Activated CD4-positive, alpha-beta T cell treated with anti-CD3 and anti-CD28 coated beads for 36 hours (primary cell): ENCODE measurements around the gene PI4K2B. TPM values are rescaled to one million over a fixed set of nuclear protein-coding genes. Genes with fewer than 3 reads are reported as not detected.
"Not testable (repeated sequence)": the region's sequence is repeated elsewhere in the genome, so short reads cannot be mapped to it uniquely, and the experiment has no call there.

Experiments used
- ATAC-seq: fragments of 200-7000 bp; cut with Tn5 transposase; one replicate; pipeline ENCODE4 v1.10.0; 2021; ENCODE audit warnings: mild to moderate bottlenecking, moderate library complexity
- CTCF ChIA-PET: fragments of 350-600 bp; sonication (Branson Sonifier 250); formaldehyde crosslinking; loops from one replicate; lab custom pipeline; 2021; ENCODE audit warnings: antibody characterized with exemption; lab: Charles Lee
- POLR2A ChIA-PET: fragments of 350-600 bp; sonication (Branson Sonifier 250); formaldehyde crosslinking; loops from one replicate; lab custom pipeline; 2021; ENCODE audit warnings: antibody characterized with exemption, inconsistent platforms; lab: Charles Lee
- DNase-seq: peaks from one replicate; pipeline ENCODE4 v3.0.0-alpha.2; 2020
- H3K27ac Mint-ChIP-seq: one replicate; pipeline ENCODE4 v1.8.0; 2021; ENCODE audit warnings: mixed read lengths
- H3K27me3 Mint-ChIP-seq: one replicate; pipeline ENCODE4 v1.8.0; 2021; ENCODE audit warnings: mixed read lengths
- H3K36me3 Mint-ChIP-seq: one replicate; pipeline ENCODE4 v1.8.0; 2021; ENCODE audit warnings: low read depth, mixed read lengths
- H3K4me1 Mint-ChIP-seq: one replicate; pipeline ENCODE4 v1.8.0; 2021; ENCODE audit warnings: mixed read lengths
- H3K4me3 Mint-ChIP-seq: one replicate; pipeline ENCODE4 v1.8.0; 2021; ENCODE audit warnings: mild to moderate bottlenecking, moderate library complexity, mixed read lengths
- H3K9me3 Mint-ChIP-seq: one replicate; pipeline ENCODE4 v1.8.0; 2021; ENCODE audit warnings: low read depth, mixed read lengths
- intact Hi-C, 2 experiments: fragments of 100-400 bp; cut with DNase I in 1 of 2; cut with micrococcal nuclease in 1 of 2; formaldehyde crosslinking; loops; one replicate each; pipeline versions ENCODE4 v1.14.2 to v1.15.1; 2022 to 2024; cut with DNase I, micrococcal nuclease
- total RNA-seq, 2 experiments: library from RNA; stranded (reverse); gene quantifications; one replicate each; pipeline ENCODE4 v1.2.3, GENCODE V29; 2021

Gene PI4K2B
- total RNA-seq, 2 experiments from 2014 or later: 21.2 to 38.4 TPM

DNA sequence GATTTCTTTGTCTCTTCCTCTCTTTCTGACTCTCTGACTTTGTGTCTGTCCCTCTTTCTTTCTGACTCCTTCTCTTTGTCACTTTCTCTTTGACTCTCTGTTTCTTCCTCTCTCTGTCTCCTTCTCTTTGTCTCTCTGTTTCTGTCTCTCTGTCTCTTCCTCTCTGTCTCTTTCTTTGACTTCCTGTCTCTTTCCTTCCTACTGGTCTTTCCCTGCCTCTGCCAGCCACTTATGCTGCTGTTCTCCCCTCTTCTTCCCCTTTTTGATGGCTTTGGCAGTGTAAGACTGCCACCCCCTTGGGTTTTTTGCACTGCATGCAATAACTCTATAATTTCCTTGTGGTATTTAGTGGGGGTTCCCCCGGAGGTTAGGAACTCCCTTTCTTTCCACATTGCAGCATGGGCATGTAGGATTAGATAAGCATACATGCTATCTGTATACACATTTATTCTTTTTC lies 6.9 kb downstream of the PI4K2B start:
- CTCF ChIA-PET, POLR2A ChIA-PET, intact Hi-C loops, H3K9me3 Mint-ChIP-seq, H3K27me3 Mint-ChIP-seq: not testable (repeated sequence)
- peak; percentile 26 for DNase-seq
- peaks cover 45% of the 10 kb centered on the region for H3K4me1 Mint-ChIP-seq
- H3K36me3 Mint-ChIP-seq: peaks cover 35% of the 10 kb centered on the region
- H3K27ac Mint-ChIP-seq: peak overlapping the region; percentile 20
- ATAC-seq: peak; percentile 92
- H3K4me3 Mint-ChIP-seq: peak overlapping the region; percentile 0

- H3K4me3 Mint-ChIP-seq, intact Hi-C loops, ATAC-seq, H3K27me3 Mint-ChIP-seq, H3K27ac Mint-ChIP-seq, H3K9me3 Mint-ChIP-seq, CTCF ChIA-PET, DNase-seq, POLR2A ChIA-PET: not testable (repeated sequence)
- H3K36me3 Mint-ChIP-seq: peaks cover 44% of the 10 kb centered on the region
- peaks cover 38% of the 10 kb centered on the region for H3K4me1 Mint-ChIP-seq
Observed at GRCh38 chr4:25242195-25242594, 8.4 kb downstream of the PI4K2B start.

- intact Hi-C loops: no loop called here
- no peak for ATAC-seq
- Mint-ChIP-seq H3K27me3 (no peaks in the 10 kb centered on the region), H3K27ac (no peak overlapping the region), H3K4me3 (no peak overlapping the region), H3K9me3 (peaks cover 9% of the 10 kb centered on the region), H3K36me3 (peaks cover 39% of the 10 kb centered on the region), H3K4me1 (peaks cover 15% of the 10 kb centered on the region)
- no peak for DNase-seq
- ChIA-PET POLR2A (no interaction called here), CTCF (interaction anchor here (0.6 kb wide), 1 partner anchor 76 kb away, joined by 3 read pairs; no protein-coding TSS in a partner anchor)
Observed at GRCh38 chr4:25245181-25245580, 11.3 kb downstream of the PI4K2B start.

DNA sequence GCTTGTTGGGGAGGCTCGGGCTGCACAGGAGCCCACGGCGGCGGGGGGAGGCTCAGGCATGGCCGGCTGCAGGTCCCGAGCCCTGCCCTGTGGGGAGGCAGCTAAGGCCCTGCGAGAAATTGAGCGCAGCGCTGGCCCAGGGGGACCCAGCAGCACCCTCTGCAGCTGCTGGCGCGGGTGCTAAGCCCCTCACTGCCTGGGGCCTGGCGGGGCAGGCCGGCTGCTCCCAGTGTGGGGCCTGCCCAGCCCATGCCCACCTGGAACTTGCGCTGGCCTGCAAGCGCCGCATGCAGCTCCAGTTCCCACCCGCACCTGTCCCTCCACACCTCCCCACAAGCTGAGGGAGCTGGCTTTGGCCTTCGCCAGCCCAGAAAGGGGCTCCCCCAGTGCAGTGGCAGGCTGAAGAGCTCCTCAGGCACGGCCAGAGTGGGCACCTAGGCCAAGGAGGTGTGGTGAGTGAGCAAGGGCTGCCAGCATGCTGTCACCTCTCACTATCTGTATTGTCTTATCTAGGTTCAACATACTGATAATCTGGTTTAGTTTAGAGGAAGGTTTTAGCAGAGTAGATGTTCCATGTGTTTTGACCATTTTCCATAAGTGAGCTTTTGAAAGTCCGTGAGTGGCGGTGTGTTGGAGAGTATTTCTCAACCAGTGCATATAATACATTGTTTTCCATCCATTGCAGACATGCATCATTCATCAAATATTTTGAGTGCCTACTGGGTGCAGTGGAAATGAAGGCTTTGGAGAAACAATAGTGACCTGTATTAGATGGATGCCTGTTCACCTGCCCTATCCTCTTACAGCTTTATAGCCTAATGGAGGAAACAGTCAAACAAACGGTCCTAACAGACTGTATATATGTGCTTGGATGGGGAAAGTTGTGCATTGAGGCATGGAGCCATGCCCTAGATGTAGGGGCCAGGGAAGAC lies 13.1 kb downstream of the PI4K2B start:
- H3K9me3 Mint-ChIP-seq: peaks cover 9% of the 10 kb centered on the region
- ATAC-seq (no peak), DNase-seq (no peak)
- H3K27me3 Mint-ChIP-seq: no peaks in the 10 kb centered on the region
- H3K4me3 Mint-ChIP-seq: no peak overlapping the region
- peaks cover 41% of the 10 kb centered on the region for H3K36me3 Mint-ChIP-seq
- intact Hi-C loops: no loop called here
- H3K4me1 Mint-ChIP-seq: peaks cover 18% of the 10 kb centered on the region
- no peak overlapping the region for H3K27ac Mint-ChIP-seq
- POLR2A ChIA-PET: no interaction called here
- CTCF ChIA-PET: no interaction called here

GRCh38 chr4:25248875-25249274 lies 15.0 kb downstream of the PI4K2B start:
- ATAC-seq, POLR2A ChIA-PET, H3K27ac Mint-ChIP-seq, H3K9me3 Mint-ChIP-seq, H3K4me3 Mint-ChIP-seq, H3K27me3 Mint-ChIP-seq, intact Hi-C loops, DNase-seq, CTCF ChIA-PET: not testable (repeated sequence)
- peaks cover 32% of the 10 kb centered on the region for H3K4me1 Mint-ChIP-seq
- H3K36me3 Mint-ChIP-seq: peaks cover 35% of the 10 kb centered on the region

GRCh38 chr4:25249494-25249893 lies 15.7 kb downstream of the PI4K2B start:
- H3K27ac Mint-ChIP-seq, intact Hi-C loops, H3K4me3 Mint-ChIP-seq, POLR2A ChIA-PET, CTCF ChIA-PET, DNase-seq, H3K9me3 Mint-ChIP-seq, ATAC-seq, H3K27me3 Mint-ChIP-seq: not testable (repeated sequence)
- Mint-ChIP-seq H3K36me3 (peaks cover 29% of the 10 kb centered on the region), H3K4me1 (peaks cover 32% of the 10 kb centered on the region)

DNA sequence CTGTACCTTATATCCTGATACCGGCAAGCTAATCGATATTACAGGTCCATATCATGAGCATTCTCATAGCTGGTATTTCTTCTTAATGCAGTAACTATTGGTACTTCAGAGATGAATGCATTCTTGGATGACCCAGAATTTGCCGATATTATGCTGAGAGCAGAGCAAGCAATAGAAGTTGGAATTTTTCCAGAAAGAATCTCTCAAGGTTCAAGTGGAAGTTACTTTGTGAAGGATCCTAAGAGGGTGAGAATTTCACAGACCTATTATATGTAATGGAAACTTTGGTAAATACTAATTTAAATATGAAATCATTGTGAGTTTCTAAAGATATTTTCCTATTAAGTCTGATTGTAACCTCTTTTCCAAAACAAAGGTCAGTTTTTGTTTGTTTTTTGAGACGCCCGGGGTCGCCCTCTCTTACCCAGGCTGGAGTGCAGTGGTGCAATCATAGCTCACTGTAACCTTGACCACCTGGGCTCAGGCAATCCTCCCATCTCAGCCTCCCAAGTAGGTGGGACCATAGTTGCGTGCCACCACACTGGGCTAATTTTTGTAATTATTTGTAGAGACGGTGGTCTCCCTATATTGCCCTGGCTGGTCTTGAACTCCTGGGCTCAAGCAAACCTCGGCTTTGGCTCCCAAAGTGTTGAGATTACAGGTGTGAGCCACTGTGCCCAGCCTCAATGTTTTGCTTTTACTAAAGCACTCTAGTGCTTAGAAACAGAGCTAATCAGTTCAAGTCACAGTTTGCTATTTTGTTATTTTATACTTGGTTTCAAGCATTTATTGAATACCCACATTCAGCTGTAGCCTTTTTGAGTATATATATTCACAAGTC lies 18.6 kb downstream of the PI4K2B start:
- DNase-seq (no peak), ATAC-seq (no peak)
- POLR2A ChIA-PET: no interaction called here
- Mint-ChIP-seq H3K27me3 (no peaks in the 10 kb centered on the region), H3K9me3 (peaks cover 3% of the 10 kb centered on the region), H3K27ac (no peak overlapping the region), H3K36me3 (peaks cover 20% of the 10 kb centered on the region), H3K4me3 (no peak overlapping the region), H3K4me1 (peaks cover 31% of the 10 kb centered on the region)
- CTCF ChIA-PET: interaction anchor here (0.7 to 1.7 kb wide), 6 partner anchors 10 to 188 kb away, joined by 3 to 8 read pairs (median 3); no protein-coding TSS in a partner anchor
- intact Hi-C loops: no loop called here

DNA sequence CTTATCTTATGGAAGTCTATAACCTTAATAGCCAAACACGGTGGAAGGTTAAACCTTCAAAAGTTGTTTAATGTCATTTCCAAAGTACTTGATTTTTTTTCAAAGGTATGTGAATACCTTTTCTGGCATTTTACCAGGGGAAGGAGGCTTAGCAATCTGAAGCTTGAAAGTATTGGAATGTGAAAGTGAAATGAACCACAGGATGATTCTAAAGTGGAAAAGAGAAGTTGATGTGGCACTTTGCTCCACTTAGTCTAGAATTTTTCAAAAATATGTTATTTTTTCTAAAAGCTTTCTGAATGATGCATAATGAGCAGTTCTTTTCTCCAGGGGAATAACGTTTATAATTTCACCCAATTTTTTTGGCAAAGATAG lies 19.2 kb downstream of the PI4K2B start:
- H3K27me3 Mint-ChIP-seq: no peaks in the 10 kb centered on the region
- peaks cover 3% of the 10 kb centered on the region for H3K9me3 Mint-ChIP-seq
- DNase-seq: no peak
- peaks cover 31% of the 10 kb centered on the region for H3K4me1 Mint-ChIP-seq
- intact Hi-C loops: no loop called here
- no peak overlapping the region for H3K4me3 Mint-ChIP-seq
- H3K27ac Mint-ChIP-seq: no peak overlapping the region
- POLR2A ChIA-PET: no interaction called here
- CTCF ChIA-PET: interaction anchor here (0.5 to 1.7 kb wide), 6 partner anchors 9 to 1534 kb away, joined by 3 to 8 read pairs (median 3); no protein-coding TSS in a partner anchor
- ATAC-seq: peak; percentile 47
- H3K36me3 Mint-ChIP-seq: peaks cover 19% of the 10 kb centered on the region

DNA sequence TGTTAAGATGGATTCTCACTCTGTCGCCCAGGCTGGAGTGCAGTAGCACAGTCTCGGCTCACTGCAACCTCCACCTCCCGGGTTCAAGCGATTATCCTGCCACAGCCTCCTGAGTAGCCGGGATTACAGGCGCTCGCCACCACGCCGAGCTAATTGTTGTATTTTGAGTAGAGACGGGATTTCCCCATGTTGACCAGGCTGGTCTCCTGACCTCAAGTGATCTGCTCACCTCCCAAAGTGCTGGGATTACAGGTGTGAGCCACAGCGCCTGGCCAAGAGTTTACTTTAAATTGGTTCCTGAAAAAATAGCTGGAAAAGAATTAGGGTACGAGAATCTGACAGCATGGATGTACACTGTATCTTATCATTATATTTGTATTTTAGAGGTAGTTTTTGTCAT lies 20.0 kb downstream of the PI4K2B start:
- POLR2A ChIA-PET, H3K9me3 Mint-ChIP-seq, H3K27ac Mint-ChIP-seq, intact Hi-C loops, H3K4me3 Mint-ChIP-seq, ATAC-seq, DNase-seq, H3K27me3 Mint-ChIP-seq: not testable (repeated sequence)
- H3K36me3 Mint-ChIP-seq: peaks cover 16% of the 10 kb centered on the region
- H3K4me1 Mint-ChIP-seq: peaks cover 31% of the 10 kb centered on the region
- CTCF ChIA-PET: interaction anchor here (1.3 to 1.7 kb wide), 2 partner anchors 9 to 19 kb away, joined by 3 to 8 read pairs; no protein-coding TSS in a partner anchor

DNA sequence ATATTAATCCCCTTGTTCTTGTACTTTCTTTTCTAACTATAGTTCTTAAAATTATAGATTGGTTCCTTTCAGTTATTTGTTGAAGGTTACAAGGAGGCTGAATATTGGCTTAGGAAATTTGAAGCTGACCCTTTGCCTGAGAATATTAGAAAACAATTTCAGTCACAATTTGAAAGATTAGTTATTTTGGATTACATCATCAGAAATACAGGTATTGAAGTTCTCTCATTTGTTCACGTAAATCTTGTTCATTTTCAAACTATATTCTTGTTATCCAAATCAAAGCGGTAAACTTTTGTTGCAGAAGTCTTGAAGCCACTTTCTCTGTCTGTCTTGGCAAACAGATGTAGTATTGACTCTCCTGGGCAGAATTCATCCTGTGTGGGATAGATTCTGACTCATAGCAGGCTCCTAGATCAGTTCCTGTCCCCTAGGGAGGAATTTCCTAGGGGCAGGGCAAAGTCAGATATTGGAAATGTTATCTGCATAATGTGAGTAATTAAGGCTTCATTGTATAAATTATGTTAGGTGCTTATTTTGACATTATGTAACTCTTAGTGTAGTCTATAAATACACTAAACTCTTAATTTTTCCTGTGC lies 25.2 kb downstream of the PI4K2B start:
- Mint-ChIP-seq H3K9me3 (no peaks in the 10 kb centered on the region), H3K27ac (no peak overlapping the region), H3K4me1 (no peaks in the 10 kb centered on the region), H3K4me3 (no peak overlapping the region), H3K27me3 (no peaks in the 10 kb centered on the region), H3K36me3 (peaks cover 31% of the 10 kb centered on the region)
- CTCF ChIA-PET: no interaction called here
- POLR2A ChIA-PET: no interaction called here
- intact Hi-C loops: no loop called here
- ATAC-seq (no peak), DNase-seq (no peak)

DNA sequence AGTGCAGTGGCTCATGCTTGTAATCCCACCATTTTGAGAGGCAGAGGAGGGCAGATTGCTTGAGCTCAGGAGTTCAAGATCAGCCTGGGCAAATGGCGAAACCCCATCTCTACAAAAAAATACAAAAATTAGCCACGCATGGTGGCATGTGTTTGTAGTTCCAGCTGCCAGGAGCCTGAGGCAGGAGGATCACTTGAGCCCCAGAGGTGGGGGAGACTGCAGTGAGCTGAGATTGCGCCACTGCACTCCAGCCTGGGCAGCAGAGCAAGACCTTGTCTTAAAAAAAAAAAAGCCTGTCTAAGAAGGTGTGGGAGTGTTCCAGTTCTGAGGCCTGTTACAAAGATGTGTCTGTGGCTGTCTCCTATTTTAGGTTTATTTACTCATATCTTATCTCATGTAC lies 38.0 kb downstream of the PI4K2B start:
- Mint-ChIP-seq H3K4me1 (no peaks in the 10 kb centered on the region), H3K4me3 (no peak overlapping the region)
- CTCF ChIA-PET: interaction anchor here (0.6 to 2.2 kb wide), 3 partner anchors 25 to 254 kb away, joined by 3 to 7 read pairs (median 4); partner anchors contain the start of gene ZCCHC4

More for the DNA sequence above, 38.0 kb downstream of the PI4K2B start:
- POLR2A ChIA-PET: no interaction called here
- peaks cover 23% of the 10 kb centered on the region for H3K36me3 Mint-ChIP-seq
- H3K27me3 Mint-ChIP-seq: no peaks in the 10 kb centered on the region
- intact Hi-C loops: no loop called here
- no peak overlapping the region for H3K27ac Mint-ChIP-seq
- DNase-seq (no peak), ATAC-seq (no peak)
- no peaks in the 10 kb centered on the region for H3K9me3 Mint-ChIP-seq
